Right lobe of liver (tissue), 6 donors: ENCODE measurements around the gene XAB2. TPM values are rescaled to one million over a fixed set of nuclear protein-coding genes. Genes with fewer than 3 reads are reported as not detected.

Experiments
- ATAC-seq, 4 donors: fragments of 200-7000 bp; cut with Tn5 transposase; one replicate each; pipeline ENCODE4 v1.9.1; 2020; ENCODE audit warnings: mild to moderate bottlenecking in 4 of 4, moderate library complexity in 4 of 4
- DNase-seq, 3 donors: peaks; one replicate each; pipeline ENCODE4 v3.0.0-alpha.2; 2020
- H3K27ac ChIP-seq, 3 donors: fragments of 200-600 bp; one replicate each; pipeline ENCODE4 v1.8.0; 2022
- H3K27me3 ChIP-seq, 2 donors: fragments of 200-600 bp; one replicate each; pipeline ENCODE4 v1.8.0; 2022
- H3K36me3 ChIP-seq, 4 donors: fragments of 200-600 bp; sonication (generic) in 1 of 4; one replicate each; pipeline versions ENCODE4 v1.5.1 to v1.8.0; 2017 to 2022; ENCODE audit warnings: control low read depth in 1 of 4
- H3K4me1 ChIP-seq, 4 donors: fragments of 200-600 bp; sonication (generic) in 1 of 4; one replicate each; pipeline versions ENCODE4 v1.5.1 to v1.8.0; 2017 to 2022; ENCODE audit warnings: control low read depth in 1 of 4
- H3K4me3 ChIP-seq, 3 donors: fragments of 200-600 bp; one replicate each; pipeline ENCODE4 v1.8.0; 2022
- H3K9me3 ChIP-seq, 4 donors: fragments of 200-600 bp; sonication (generic) in 1 of 4; one replicate each; pipeline versions ENCODE4 v1.5.1 to v1.8.0; 2017 to 2022; ENCODE audit warnings: control low read depth in 1 of 4
- POLR2A ChIP-seq: fragments of 450-650 bp; IDR thresholded peaks from one replicate; pipeline ENCODE4 v1.6.1; 2017; ENCODE audit warnings: antibody characterized with exemption, mild to moderate bottlenecking
- WGBS: methylation state at CpG from one replicate; pipeline ENCODE4 v1.1.6; 2018; ENCODE audit warnings: low coverage, low lambda C conversion rate; ENCODE audit not compliant: insufficient coverage; ENCODE audit errors: missing lambda C conversion rate; 5-methylcytosine and 5-hydroxymethylcytosine counted together
- intact Hi-C, 2 donors: fragments of 100-400 bp; cut with DNase I; formaldehyde crosslinking; loops; one replicate each; pipeline versions ENCODE4 v1.11.2 to v1.14.1; 2022
- total RNA-seq, 6 experiments: library from RNA; depleted of rRNA in 2 of 6; stranded (reverse); fragments of >200 nt in 2 of 6; fragmentation: NEBNext Ultra II Directional in 3 of 6; extraction: Animal tissue kit (Norgen Biotek cat#: 25700) in 3 of 6; gene quantifications; one replicate each; pipeline versions ENCODE4 v1.1.0 to v1.2.4, GENCODE V29; 2016 to 2023
- TF ChIP-seq, protein P1 (sequence below), 4 donors: fragments of 200-600 bp in 3 of 4; fragments of 450-650 bp in 1 of 4; IDR thresholded peaks; one replicate each; pipeline versions ENCODE4 v1.5.1 to v1.8.0; 2016 to 2022; ENCODE audit warnings: antibody characterized with exemption in 4 of 4, mild to moderate bottlenecking in 2 of 4
- donor health status: DM: no; HTN: yes; CAD: no.
- donor health status: DM: no; HTN: no; CAD: no.
- donor health status: DM: no; HTN: no; CAD: no.
- donor health status: DM: no; HTN: yes; CAD: no.
- donor health status: DM: no; HTN: yes; CAD: no.

The XAB2 gene
- total RNA-seq, 6 experiments from 2014 or later: 12.8 to 21.3 (median 17.8) TPM

DNA sequence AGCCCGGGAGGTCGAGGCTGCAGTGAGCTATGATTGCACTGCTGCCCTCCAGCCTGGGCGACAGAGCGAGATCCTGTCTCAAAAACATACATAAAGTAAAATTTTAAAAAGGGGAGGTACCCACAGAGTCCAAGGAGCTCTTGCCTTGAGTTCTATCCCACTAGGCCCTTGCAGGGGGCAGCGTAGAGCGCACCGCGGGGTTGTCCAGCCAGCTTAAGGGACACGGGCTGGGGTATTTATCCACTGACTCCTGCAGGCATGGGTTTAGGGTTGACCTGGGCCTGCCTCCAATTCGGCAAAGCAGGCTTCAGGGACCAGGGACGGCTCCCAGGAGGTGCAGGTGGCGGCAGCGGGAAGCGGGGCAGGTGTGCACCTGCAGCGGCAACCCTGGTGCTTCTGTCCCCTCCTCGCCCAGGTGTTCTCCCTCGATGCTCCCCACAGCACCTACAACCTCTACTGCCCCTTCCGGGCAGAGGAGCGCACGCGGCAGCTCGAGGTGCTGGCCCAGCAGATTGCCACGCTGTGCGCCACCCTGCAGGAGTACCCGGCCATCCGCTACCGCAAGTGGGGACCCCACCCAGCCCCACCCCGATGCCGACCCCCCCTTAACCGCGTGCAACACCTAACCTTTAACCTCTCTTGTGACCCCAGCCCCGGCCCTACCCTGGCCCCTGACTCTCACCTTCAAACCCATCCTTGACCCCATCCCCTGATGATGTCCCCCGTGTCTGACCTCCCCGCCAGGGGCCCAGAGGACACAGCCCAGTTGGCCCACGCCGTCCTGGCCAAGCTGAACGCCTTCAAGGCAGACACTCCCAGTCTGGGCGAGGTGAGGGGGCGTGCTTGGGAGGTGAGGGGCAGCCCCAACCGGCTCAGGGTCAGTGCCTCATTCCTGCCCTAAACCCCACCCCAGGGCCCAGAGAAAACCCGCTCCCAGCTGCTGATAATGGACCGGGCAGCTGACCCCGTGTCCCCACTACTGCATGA is 12.2 kb upstream of the XAB2 start:
- intact Hi-C loops: no loop called here
- DNase-seq (no peak), ATAC-seq (no peak)
- Histone ChIP-seq H3K27me3 (no peaks in the 10 kb centered on the region), H3K36me3 (no peaks in the 10 kb centered on the region), H3K4me3 (no peak overlapping the region), H3K9me3 (no peaks in the 10 kb centered on the region), H3K4me1 (peaks cover 0 to 4% (median 0%) of the 10 kb centered on the region in 4 donors), H3K27ac (no peak overlapping the region)
- TF ChIP-seq POLR2A: no peak
- TF ChIP-seq, protein P1, sequence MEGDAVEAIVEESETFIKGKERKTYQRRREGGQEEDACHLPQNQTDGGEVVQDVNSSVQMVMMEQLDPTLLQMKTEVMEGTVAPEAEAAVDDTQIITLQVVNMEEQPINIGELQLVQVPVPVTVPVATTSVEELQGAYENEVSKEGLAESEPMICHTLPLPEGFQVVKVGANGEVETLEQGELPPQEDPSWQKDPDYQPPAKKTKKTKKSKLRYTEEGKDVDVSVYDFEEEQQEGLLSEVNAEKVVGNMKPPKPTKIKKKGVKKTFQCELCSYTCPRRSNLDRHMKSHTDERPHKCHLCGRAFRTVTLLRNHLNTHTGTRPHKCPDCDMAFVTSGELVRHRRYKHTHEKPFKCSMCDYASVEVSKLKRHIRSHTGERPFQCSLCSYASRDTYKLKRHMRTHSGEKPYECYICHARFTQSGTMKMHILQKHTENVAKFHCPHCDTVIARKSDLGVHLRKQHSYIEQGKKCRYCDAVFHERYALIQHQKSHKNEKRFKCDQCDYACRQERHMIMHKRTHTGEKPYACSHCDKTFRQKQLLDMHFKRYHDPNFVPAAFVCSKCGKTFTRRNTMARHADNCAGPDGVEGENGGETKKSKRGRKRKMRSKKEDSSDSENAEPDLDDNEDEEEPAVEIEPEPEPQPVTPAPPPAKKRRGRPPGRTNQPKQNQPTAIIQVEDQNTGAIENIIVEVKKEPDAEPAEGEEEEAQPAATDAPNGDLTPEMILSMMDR (IDR thresholded peaks at IDR 0.05): no peak
- 93% methylated on average over 21 of the region's 43 CpGs for WGBS

DNA sequence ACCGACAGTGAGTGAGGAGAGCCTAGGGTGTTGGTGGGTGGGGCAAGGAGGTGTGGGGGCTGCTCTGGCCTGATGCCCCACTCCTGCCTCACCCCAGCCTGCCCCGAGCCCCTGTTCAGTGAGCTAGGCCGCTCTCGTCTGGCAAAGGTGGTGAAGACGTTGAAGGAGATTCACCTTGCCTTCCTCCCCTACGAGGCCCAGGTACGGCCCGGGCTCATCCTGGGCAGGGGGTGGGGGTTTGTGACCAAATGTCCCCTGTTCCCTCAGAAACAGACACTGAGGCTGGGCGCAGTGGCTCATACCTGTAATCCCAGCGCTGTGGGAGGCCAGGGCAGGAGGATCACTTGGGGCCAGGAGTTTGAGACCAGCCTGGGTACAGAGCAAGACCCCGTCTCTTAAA is 11.5 kb upstream of the XAB2 start:
- no peak overlapping the region for H3K27ac ChIP-seq
- ATAC-seq: no peak
- no peaks in the 10 kb centered on the region for H3K27me3 ChIP-seq
- TF ChIP-seq POLR2A: no peak
- TF ChIP-seq, protein P1 (IDR thresholded peaks at IDR 0.05): no peak
- whole genome bisulfite sequencing: 93% methylated on average over 3 of the region's 11 CpGs
- H3K9me3 ChIP-seq: no peaks in the 10 kb centered on the region
- no peaks in the 10 kb centered on the region for H3K36me3 ChIP-seq
- intact Hi-C loops: no loop called here
- no peak for DNase-seq
- peaks cover 0 to 4% (median 0%) of the 10 kb centered on the region in 4 donors for H3K4me1 ChIP-seq
- H3K4me3 ChIP-seq: no peak overlapping the region

DNA sequence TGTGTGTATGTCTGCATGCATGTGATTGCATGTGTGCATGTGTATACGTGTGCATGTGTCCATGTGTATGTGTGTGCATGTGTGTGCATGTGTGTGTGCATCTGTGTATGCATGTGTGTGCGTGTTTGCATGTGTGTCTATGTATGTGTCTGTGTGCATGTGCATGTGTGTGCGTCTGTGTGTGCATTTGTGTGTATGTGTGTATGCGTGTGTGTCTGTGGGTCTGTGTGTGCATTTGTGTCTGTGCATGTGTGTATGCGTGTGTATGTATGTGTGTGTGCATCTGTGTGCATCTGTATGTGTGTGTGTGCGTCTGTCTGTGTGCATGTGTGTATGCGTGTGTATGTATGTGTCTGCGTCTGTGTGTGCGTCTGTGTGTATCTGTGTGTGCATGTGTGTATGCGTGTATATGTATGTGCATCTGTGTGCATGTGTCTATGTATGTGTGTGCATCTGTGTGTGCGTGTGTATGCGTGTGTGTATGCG is 10.6 kb upstream of the XAB2 start:
- DNase-seq (no peak), ATAC-seq (no peak)
- no peak overlapping the region for H3K4me3 ChIP-seq
- no peaks in the 10 kb centered on the region for H3K27me3 ChIP-seq
- WGBS: 78% methylated on average over 5 of the region's 13 CpGs
- H3K4me1 ChIP-seq: peaks cover 0 to 4% (median 0%) of the 10 kb centered on the region in 4 donors
- H3K36me3 ChIP-seq: no peaks in the 10 kb centered on the region
- no peak overlapping the region for H3K27ac ChIP-seq
- intact Hi-C loops: no loop called here
- TF ChIP-seq, protein P1 (IDR thresholded peaks at IDR 0.05): no peak
- TF ChIP-seq POLR2A: no peak
- H3K9me3 ChIP-seq: no peaks in the 10 kb centered on the region

DNA sequence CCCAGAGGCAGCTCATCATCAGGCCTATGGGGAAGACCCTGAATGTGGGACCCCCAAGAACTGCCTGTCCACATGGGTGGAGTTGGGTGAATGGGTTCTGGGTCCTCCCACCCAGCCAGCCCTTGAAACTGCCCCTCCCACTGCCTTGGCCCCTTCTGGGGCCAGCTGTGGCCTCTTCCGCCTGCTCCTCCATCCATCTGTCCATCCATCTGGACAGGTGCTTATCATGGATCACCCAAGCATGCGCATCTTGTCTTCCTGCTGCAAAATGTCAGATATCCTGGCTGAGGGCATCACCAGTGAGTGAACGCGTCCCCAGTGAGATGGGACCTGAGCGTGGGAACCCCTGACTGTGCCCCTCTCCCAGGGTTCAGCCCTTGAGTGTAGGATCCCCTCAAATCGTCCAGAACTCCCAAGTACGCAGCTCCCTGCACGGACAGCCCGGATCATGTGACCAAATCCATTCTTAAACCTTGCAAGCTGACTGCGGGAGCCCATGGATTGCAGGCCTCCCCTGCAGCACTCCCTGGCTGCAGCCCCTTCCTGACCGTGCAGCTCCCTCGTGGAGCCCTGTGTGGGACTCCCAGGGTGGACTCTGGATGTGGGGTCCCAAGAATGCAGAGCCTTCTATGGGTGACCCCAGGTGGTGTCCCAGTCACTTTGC is 9.6 kb upstream of the XAB2 start:
- WGBS: 84% methylated on average over 6 of the region's 12 CpGs
- no peak for DNase-seq
- Histone ChIP-seq H3K4me1 (peaks cover 0 to 4% (median 0%) of the 10 kb centered on the region in 4 donors), H3K9me3 (no peaks in the 10 kb centered on the region), H3K36me3 (no peaks in the 10 kb centered on the region), H3K4me3 (no peak overlapping the region), H3K27ac (no peak overlapping the region), H3K27me3 (no peaks in the 10 kb centered on the region)
- no peak for ATAC-seq
- intact Hi-C loops: no loop called here
- TF ChIP-seq, protein P1 (IDR thresholded peaks at IDR 0.05): no peak
- TF ChIP-seq POLR2A: no peak
